GM08714 (cell line): ENCODE data around the gene ALDH3B1.

Source experiments
- H3K4me3 ChIP-seq: fragments of 200-500 bp; sonication (Bioruptor generic); 2 replicates; pipeline ENCODE4 v1.5.1; 2014; ENCODE audit warnings: mild to moderate bottlenecking, low read length, inconsistent platforms
- ZNF274 ChIP-seq: IDR thresholded peaks from 2 replicates; pipeline ENCODE4 v1.6.1; 2012; ENCODE audit warnings: mild to moderate bottlenecking, low read depth, low read length

ALDH3B1 gene

DNA sequence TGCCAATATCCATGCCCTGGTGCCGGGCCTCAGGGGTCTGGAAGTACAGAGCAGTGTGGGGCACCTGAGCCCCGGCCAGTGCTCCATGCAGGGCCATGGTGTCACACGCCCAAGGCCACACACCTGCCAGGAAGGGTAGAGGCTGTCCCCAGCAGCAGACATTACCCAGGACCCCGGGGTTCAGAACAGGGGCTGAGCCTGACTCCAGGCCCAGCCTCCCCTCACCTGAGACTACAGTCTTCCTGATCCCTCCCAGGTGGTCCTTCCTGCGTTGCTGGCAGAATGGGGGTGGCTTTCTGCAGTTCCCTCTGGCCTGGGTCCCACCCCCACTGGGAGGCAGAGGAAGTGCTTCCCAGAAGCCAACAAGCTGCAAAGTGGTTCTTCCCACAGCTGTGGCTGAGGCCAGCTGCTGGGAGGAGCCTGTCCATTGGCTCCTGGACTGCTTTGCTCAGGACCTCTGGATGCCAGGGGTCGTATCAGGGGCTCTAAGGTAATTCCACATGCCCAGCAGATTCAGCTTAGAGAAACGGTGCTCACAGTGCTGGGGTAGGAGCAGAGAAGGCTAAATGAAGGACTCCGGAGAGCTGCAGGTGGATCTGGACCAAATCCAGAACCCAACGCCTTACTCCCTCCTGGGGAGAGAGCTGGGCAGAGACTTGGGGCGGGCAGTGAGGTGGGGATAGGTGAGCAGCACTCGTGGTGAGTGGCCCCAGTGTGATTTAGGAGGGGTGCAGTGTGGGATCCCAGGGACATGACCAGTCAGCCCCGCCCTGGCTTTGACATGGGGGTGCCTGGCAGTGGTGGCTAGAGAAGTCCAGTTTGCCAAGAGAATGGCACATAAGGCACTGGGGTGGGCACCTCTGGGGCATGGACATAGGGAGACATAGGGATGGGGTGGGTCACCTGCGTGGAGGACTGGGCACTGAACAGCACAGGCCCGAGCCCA is 41.3 kb downstream of the ALDH3B1 start:
- TF ChIP-seq ZNF274, result no peak

DNA sequence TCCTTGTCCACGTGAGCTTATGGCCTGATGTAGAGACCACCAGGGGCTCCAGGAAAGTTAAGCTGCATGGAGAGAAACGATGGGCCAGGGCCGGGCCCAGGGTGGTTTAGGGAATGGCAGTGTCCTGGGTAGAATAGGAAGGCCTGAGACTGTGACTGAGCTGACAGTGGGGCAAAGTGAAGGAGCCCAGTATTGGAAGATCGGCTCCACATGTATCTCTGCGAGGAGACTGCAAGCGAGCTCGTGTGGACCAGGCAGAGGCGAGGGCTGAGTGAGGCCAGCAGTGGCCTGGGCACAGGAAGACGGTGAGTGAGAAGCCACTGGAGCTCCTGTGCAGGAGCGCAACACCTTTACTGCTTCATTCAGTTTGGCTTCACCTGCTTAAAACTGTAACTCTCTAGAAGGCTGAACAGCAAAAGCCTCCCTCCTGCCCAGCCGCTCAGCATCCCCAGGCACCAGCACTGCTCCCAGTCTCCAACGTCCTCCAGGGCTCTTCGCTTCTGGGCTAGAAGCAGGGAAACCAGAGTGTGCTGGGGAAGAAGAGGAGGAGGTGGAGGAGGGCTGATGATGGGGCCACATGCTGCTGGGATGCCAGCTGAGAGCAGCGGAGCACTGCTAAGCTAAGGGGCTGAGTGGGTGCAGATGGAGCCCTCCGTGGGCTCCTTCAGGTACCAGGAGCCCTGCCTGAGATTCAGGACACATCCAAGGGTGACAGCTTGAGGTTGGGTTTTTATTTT is 42.2 kb downstream of the ALDH3B1 start:
- no peak overlapping the region for H3K4me3 ChIP-seq
- TF ChIP-seq ZNF274, result no peak

More for the DNA sequence above, 41.3 kb downstream of the ALDH3B1 start:
- no peak overlapping the region for H3K4me3 ChIP-seq

DNA sequence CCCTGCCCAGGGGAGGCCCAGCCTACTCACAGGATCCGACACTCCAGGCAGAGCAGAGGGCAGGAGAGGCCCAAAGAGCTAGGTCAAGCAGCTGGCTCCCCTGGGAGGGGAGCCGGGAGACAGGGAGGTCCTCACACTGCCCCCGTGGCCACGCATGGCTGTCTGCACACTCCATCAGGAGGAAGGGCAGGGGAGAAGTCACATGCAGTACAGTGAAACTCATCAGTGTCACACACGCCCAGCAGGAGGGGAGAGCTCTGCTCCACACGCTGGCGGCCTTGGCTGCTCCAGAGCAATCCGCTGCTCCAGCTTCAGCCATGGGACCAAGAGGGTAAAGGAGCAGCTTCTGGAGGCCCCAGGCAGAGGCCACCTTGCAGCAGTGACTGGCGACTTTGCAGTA is 43.0 kb downstream of the ALDH3B1 start:
- no peak for TF ChIP-seq ZNF274
- H3K4me3 ChIP-seq, result no peak overlapping the region

DNA sequence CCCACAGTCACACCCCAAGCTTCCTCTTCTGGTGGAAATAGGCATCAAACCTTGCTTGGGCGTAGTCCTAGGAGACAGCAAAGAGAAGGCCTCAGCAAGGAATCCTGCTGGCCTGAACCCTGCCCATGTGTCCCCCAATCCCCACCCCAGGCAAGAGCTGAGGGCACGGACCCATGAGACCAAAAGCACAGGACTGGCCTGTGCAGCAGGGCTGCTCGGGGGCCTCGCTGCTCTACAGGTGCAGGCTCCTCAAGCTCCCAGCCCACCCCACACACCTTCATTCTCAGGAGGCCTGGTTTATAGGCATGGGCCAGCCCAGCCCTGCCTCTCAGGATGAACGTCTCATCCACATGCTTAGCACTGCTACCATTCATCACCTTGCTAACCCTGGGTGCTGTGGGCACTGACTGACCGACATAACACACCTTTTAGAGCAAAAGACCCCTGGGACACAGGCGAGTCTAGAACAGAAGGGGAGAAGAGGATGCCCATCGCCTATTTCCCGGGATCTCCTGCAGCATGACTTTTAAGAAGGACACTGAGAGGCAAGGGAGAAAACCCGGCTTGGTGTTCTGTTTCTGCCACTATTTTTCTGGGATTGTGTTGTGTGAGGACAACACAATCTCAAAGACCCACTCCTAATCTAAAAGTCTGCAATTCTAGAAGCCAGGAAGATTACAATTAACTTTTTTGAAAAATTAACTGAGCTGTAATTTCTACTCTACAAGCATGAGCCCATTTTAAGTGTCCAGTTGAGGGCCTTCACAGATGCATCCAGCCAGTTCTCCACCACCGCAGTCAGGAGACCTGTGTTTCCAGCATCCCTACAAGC is 44.1 kb downstream of the ALDH3B1 start:
- no peak for TF ChIP-seq ZNF274
- no peak overlapping the region for H3K4me3 ChIP-seq

DNA sequence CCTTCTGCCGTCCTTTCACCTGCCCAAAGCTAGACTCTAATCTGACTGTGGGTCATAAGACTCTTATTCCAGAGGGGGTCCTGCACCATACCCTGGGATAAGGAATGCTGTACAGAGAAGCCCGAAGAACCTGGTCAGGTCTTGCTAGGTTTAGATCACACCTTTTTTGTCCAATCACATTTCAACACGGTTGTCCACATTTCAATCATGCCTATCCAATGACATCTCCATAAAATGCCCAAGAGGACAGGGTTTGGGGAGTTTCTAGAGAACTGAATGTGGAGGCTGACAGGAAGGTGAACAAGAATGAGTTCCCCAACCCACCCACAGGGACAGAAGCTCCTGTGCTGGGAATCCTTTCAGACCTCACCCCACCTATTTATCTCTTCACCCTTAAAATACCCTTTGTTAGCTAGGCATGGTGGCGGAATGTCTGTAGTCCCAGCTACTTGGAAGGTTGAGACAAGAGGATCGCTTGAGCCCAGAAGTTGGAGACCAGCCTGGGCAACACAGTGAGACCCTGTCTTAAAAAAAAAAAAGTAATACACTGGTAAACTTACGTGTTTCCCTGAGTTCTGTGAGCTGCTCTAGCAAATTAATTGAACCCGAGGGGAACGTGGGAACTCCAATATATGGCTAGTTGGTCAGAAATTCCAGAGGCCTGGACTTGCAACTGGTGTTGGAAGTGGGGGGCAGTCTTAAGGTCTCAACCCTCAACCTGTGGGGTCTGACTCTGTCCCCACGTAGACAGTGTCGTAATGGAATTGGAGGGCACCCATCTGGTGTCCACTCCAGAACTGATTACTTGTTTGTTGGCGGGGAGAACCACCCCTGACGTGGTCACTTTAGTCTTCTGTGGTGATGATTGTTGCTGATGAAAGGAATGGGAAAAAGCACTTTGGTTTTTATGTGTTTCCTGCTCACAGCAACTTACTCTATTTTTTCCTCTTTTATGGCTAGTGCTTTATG is 46.5 kb downstream of the ALDH3B1 start:
- H3K4me3 ChIP-seq, result no peak overlapping the region
- TF ChIP-seq ZNF274, result no peak

DNA sequence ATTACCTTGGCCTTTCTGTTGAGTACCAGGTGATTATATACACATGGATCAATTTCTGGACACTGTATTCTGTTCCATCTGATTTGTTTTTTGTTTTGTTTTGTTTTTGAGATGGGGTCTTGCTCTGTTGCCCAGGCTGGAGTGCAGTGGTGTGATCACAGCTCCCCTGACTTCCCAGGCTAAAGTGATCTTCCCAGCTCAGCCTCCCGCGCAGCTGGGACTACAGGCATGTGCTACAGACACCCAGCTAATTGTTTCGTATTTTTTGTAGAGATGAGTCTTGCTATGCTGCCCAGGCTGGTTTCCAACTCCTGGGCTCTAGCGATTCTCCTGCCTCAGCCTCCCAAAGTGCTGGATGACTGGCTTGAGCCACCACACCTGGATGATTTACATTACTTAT is 47.7 kb downstream of the ALDH3B1 start:
- no peak overlapping the region for H3K4me3 ChIP-seq
- TF ChIP-seq ZNF274, result no peak

DNA sequence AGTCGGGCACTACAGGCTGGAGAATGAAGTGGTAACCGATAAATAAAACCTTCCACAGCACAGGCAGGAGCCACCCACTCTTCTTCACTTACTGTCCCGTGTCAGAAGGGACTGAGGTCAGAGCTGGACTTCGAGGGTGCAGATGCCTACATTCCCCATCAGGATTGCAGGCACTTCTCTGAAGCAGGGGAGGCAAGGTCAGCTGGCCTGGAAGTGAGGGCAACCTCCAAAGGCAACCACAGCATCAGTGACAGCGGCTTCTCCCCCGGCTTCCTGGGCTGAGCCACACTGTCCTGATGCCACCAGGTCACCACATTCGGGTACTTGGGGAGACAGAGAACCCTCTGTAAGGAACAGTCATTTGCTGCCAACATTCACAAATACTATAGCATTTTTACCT is 51.4 kb downstream of the ALDH3B1 start:
- no peak for TF ChIP-seq ZNF274
- no peak overlapping the region for H3K4me3 ChIP-seq

DNA sequence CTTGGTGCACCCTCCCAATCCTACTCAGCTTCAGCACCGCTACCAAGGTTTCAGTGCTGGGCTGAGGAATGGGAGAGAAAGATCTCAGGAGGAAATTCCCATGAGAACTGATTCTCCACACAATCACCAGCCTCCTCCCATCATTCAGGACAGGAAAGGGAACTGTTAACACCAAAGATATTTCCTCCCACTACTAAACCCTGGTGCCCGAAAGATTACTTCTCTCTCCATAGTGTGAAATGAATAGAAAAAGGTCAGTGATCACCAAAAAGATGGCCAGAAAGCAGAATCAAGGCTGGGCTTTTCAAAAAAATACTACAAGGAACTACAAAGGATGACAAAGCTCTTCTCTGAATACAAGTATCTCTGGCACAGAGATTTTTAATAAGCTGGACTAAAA is 54.8 kb downstream of the ALDH3B1 start:
- H3K4me3 ChIP-seq, result no peak overlapping the region
- TF ChIP-seq ZNF274, result no peak

DNA sequence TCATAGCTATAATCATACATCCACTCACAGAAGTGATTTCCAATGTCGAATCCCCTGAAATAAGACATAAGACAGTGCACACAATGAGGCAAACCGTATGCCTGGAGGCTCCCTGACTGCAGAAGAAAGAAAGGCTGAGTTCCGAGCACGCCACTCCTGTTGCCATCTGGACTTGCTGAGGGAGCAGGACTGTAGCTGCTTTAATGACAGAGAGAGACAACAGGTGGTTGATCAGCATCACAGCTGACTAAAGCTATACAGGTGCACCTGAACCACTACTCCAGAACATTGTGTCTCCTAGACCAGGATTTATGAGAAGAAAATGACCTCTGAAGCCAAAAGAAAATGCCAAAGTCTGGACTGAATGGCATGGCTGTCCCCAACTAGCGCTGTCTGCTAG is 55.7 kb downstream of the ALDH3B1 start:
- TF ChIP-seq ZNF274, result no peak
- H3K4me3 ChIP-seq, result no peak overlapping the region

DNA sequence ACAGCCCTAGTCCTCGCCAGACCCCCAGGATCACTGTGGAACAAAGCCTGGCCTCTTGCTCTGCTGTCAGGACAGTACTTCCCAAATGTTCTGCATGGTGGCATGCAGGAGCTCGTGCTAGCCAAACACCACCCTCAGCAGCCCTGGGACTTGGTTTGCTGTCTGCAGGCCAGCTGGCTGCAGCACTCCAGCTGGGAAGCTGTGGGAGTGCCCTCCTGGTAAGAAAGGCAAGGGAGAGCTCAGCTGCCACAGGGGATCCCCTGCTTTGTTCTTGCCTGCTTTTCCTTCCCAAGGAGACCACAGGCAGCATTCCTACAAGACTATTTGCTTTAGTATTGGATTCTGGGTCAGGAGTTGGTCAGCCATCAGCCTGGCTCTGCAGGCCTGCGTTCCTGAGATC is 56.6 kb downstream of the ALDH3B1 start:
- no peak overlapping the region for H3K4me3 ChIP-seq
- no peak for TF ChIP-seq ZNF274

DNA sequence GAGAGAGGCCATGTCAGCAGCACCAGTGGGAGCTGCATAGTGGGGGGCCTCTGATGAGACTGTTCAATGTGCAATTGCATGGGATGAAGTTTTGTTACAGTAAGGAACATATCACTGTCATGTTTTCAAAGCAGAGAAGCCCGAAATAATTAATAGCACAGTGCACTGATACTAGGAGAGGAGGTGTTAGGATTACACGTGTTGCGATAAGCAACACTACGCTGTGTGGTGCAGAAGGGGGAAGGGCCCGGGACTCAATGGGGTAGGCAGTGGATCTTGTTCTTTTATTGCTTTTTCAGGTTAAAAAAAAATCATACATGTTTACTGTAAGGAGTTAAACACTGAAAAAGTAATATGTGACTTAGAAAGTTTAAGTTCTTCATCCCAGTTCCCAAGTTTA is 57.9 kb downstream of the ALDH3B1 start:
- TF ChIP-seq ZNF274, result no peak
- no peak overlapping the region for H3K4me3 ChIP-seq

DNA sequence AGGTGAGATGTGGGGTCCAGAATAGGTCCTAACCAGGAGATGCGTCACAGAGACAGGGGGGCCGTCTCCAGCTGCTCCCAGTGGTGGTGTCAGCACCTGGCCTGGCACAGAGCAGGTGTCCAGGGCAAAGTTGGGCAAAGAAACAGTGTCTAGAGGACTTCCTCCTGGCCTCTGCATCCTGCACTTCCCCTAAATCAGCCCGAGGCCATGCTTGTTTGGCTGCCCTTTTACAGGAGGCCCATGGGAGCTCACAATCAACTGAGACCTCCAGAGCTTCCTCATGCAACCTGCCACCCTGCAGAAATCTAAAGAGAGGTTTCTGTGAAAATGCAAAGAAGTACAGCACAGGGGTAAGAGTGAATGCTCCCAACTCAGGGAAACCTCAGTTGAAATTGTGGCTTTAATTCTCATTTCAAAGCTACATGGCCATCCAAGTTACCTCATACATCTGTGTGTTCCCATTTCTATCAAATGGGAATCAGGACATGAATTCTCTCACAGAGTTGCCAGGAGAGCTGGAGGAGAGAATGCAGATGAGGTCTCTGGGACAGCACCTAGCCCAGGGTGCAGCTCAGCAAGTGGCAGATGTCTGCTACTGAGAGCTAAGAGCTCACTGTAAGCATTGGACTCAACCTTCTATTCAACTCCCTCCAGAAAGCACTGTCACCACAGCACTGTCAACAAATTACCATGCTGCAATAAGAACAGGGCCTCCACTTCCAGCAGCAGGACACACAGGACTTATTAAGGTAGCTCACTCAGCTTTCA is 61.3 kb downstream of the ALDH3B1 start:
- TF ChIP-seq ZNF274, result no peak
- no peak overlapping the region for H3K4me3 ChIP-seq

DNA sequence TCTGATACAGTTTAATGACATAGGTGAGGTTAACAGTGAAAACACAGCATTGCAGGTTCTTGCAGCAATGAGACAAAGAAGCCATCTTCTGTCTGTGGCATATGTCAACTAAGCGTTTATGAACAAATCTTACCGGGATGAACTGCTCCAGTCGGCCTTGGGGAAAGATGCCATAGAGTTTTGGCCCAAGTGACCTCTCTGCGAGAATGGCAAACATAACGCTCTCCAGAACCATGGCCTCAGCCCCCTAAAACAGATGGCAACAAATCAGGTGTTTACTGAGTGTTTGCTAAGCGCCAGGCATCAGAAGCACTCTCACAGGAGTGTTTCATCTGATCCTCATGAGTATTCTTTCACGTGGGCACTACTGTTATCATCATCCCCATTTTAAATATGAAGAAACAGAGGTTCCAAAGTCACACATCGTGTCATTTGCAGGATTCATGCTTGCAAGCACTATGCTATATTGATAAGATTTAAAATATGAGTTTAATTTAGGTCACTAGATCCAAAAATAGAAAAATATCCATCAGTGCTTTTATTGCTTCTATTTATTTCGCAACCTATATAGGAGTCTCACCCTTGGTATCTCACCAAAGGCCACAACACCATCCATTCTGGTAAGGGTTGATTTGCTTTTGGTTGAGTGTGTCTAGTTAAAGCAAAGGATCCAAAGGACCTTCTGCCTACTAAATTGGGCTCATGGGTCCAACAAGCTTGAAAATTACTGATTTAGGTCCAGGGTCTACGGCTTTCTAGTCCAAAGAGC is 64.6 kb downstream of the ALDH3B1 start:
- no peak for TF ChIP-seq ZNF274
- no peak overlapping the region for H3K4me3 ChIP-seq
